Skin epidermis (tissue), 12 donors: ENCODE results near the gene ASIC1.

ENCODE experiments used
- H3K27ac ChIP-seq, 21 experiments: fragments of 200-600 bp; sonication (generic) in 11 of 21; one replicate each; pipeline ENCODE4 v1.5.0; 2020; ENCODE audit warnings: mild to moderate bottlenecking in 3 of 21, inconsistent platforms in 2 of 21, moderate library complexity in 2 of 21
- H3K4me3 ChIP-seq, 7 experiments: fragments of 200-600 bp; sonication (generic) in 2 of 7; one replicate each; pipeline ENCODE4 v1.5.0; 2020; ENCODE audit warnings: inconsistent platforms in 2 of 7, mild to moderate bottlenecking in 2 of 7, moderate library complexity in 1 of 7

Gene ASIC1

GRCh38 chr12:50123203-50123602 is 65.8 kb downstream of the ASIC1 start:
- H3K27ac ChIP-seq, result no peak overlapping the region
- H3K4me3 ChIP-seq, result no peak overlapping the region

- no peak overlapping the region for H3K27ac ChIP-seq
- no peak overlapping the region for H3K4me3 ChIP-seq
These were observed 70.2 kb downstream of the ASIC1 start for GRCh38 chr12:50127546-50127945.

GRCh38 chr12:50129290-50129689 is 71.9 kb downstream of the ASIC1 start:
- Histone ChIP-seq H3K27ac (peak overlapping the region in 1 of 21 experiments; percentile 39), H3K4me3 (no peak overlapping the region)

GRCh38 chr12:50132505-50133135 is 75.2 kb downstream of the ASIC1 start:
- no peak overlapping the region for H3K27ac ChIP-seq

More at GRCh38 chr12:50132505-50133135, 75.2 kb downstream of the ASIC1 start:
- H3K4me3 ChIP-seq, result no peak overlapping the region
